ENCODE results near the gene HECA. TPM values are rescaled to one million over a fixed set of nuclear protein-coding genes. Genes with fewer than 3 reads are reported as not detected.

HECA gene
- total and polyA plus RNA-seq, 2 of the 8 experiments (the other 6 are each of a cell fraction or from before 2014, with no cell fraction given), result 2.4 to 9.2 TPM

GRCh38 chr6:139135578-139136545, 982 bp downstream of the HECA start:
- Histone ChIP-seq H2AFZ (ENCODE audit: low read length) (peak overlapping the region; percentile 94; the same call in 1 of the 2 replicates), H3K23ac (ENCODE audit: insufficient read length) (no peak overlapping the region)

More at GRCh38 chr6:139135578-139136545, 982 bp downstream of the HECA start:
- peak overlapping the region; percentile 45 to 90 (median 64); a peak in 3 of 7 replicates for H3K9ac ChIP-seq (replicated peaks in 1 of 4; ENCODE audit: extremely low read depth in 1 of 4, low read depth in 3 of 4, low read length in 3 of 4)
- H2BK20ac ChIP-seq (ENCODE audit: low read length), result no peak overlapping the region
- 9% methylated on average over 30 of the region's 76 CpGs; no CpG with 5 or more reads in 1 of the 2 experiments for WGBS, 2 experiments (ENCODE audit: extremely low coverage in 1 of 2, insufficient coverage in 1 of 2, insufficient read length in 1 of 2, insufficient replicate concordance in 2 of 2, low coverage in 1 of 2, low lambda C conversion rate in 2 of 2, missing lambda C conversion rate in 1 of 2)
- H3K56ac ChIP-seq (replicated peaks; ENCODE audit: insufficient read length, low read depth, low read length), result no peak overlapping the region
- no peak overlapping the region for H3K14ac ChIP-seq (ENCODE audit: insufficient read length)
- no peak overlapping the region for H3K4ac ChIP-seq (replicated peaks; ENCODE audit: insufficient read length, low read depth, low read length)
- POLR2A ChIA-PET (ENCODE audit: partially characterized antibody), result no interaction called here
- CTCF ChIA-PET (ENCODE audit: partially characterized antibody), result no interaction called here
- peak overlapping the region; percentile 84 to 88 for H3K4me2 ChIP-seq (ENCODE audit: insufficient read depth in 1 of 2, low read depth in 2 of 2, low read length in 2 of 2)
- H3K4me1 ChIP-seq (replicated peaks in 1 of 4; ENCODE audit: control insufficient read depth in 3 of 4, insufficient read depth in 4 of 4, low read length in 3 of 4), result 0 out of 7 replicates have a peak, but pooled peaks cover 0 to 5% (median 0%) of the 10 kb centered on the region in 4 experiments
- TF ChIP-seq SIN3A (conservative IDR thresholded peaks at IDR 0.05 in 1 of 2, IDR thresholded peaks at IDR 0.05 in 1 of 2; ENCODE audit: low read depth in 1 of 2, low read length in 2 of 2) (0 out of 4 replicates have a peak, but pooled peaks of 1 of the 2 experiments have one; percentile 19), ZNF274 (IDR thresholded peaks at IDR 0.05; ENCODE audit: borderline replicate concordance, extremely low read depth, low read length) (no peak), FOSL1 (IDR thresholded peaks at IDR 0.05; ENCODE audit: insufficient read depth, low read depth, low read length) (no peak), TAF1 (IDR thresholded peaks at IDR 0.05; ENCODE audit: low read depth, low read length) (0 out of 2 replicates have a peak, but pooled peaks have one; percentile 21), KDM4A (IDR thresholded peaks at IDR 0.05; ENCODE audit: low read depth, low read length, severe bottlenecking) (peak; percentile 88), KDM5A (IDR thresholded peaks at IDR 0.05; ENCODE audit: low read length) (no peak), PHF8 (conservative IDR thresholded peaks at IDR 0.05; ENCODE audit: low read depth, low read length) (peak; percentile 26; the same call in 1 of the 2 replicates), KDM1A (IDR thresholded peaks at IDR 0.05; ENCODE audit: borderline replicate concordance, low read length) (no peak)
- peak in 1 of 2 experiments; percentile 54 for DNase-seq (ENCODE audit: low read depth in 1 of 2, low spot score in 2 of 2)
- no peak overlapping the region for H2BK15ac ChIP-seq (ENCODE audit: low read length)
- H3K36me3 ChIP-seq (ENCODE audit: control insufficient read depth in 2 of 4, insufficient read depth in 4 of 4, low read length in 3 of 4), result no peaks in the 10 kb centered on the region
- no peak overlapping the region for H2AK5ac ChIP-seq (ENCODE audit: low read depth, low read length)
- no peak overlapping the region for H3K27ac ChIP-seq (ENCODE audit: low read depth, low read length)
- H3K9me3 ChIP-seq (ENCODE audit: insufficient read depth in 2 of 2, low read depth in 1 of 2, low read length in 1 of 2), result no peaks in the 10 kb centered on the region
- H2BK12ac ChIP-seq (ENCODE audit: low read depth, low read length), result no peak overlapping the region
- peaks cover 0 to 14% of the 10 kb centered on the region in 2 experiments; a peak in 2 of 4 replicates for H3K79me2 ChIP-seq (ENCODE audit: control insufficient read depth in 1 of 2, insufficient read depth in 2 of 2, low read length in 2 of 2)
- H2BK120ac ChIP-seq (replicated peaks; ENCODE audit: low read depth, low read length), result no peak overlapping the region
- H3K4me3 ChIP-seq (ENCODE audit: extremely low read depth in 1 of 4, insufficient read depth in 2 of 4, low read depth in 3 of 4, low read length in 4 of 4), result peak overlapping the region; percentile 58 to 83 (median 65)
- no peaks in the 10 kb centered on the region; a peak in 1 of 7 replicates for H3K27me3 ChIP-seq (replicated peaks in 1 of 4; ENCODE audit: control insufficient read depth in 3 of 4, extremely low read depth in 1 of 4, insufficient read depth in 3 of 4, low read length in 3 of 4)
- no peak overlapping the region for H4K5ac ChIP-seq (ENCODE audit: insufficient read length, low read depth, low read length)
- no peak overlapping the region for H4K8ac ChIP-seq (ENCODE audit: extremely low read depth, insufficient read depth, low read length)
- peaks cover 4% of the 10 kb centered on the region; the same call in 1 of the 2 replicates for H3K79me1 ChIP-seq (ENCODE audit: low read depth, low read length)
- no peaks in the 10 kb centered on the region; the same call in 1 of the 2 replicates for H3K23me2 ChIP-seq (ENCODE audit: low read depth, low read length)
- FAIRE-seq, result no peak
- H4K91ac ChIP-seq (replicated peaks; ENCODE audit: insufficient read length, low read length), result no peak overlapping the region
- H2BK5ac ChIP-seq (ENCODE audit: low read depth, low read length), result no peak overlapping the region
- H4K20me1 ChIP-seq (replicated peaks in 1 of 2; ENCODE audit: control insufficient read depth in 1 of 2, insufficient read depth in 2 of 2, low read length in 2 of 2), result peaks cover 1 to 3% of the 10 kb centered on the region in 2 experiments
- no peak overlapping the region for H3K18ac ChIP-seq (ENCODE audit: extremely low read depth, low read length)
